NCI-H748 (cell line): Measurements from ENCODE around the gene CLEC2L.

ENCODE experiments used
- DNase-seq: peaks from one replicate; lab custom pipeline; 2025; ENCODE audit not compliant: unreplicated experiment; lab: John Stamatoyannopoulos, UW

The CLEC2L gene

GRCh38 chr7:139522830-139523198, 671 bp upstream of the CLEC2L start:
- no peak for DNase-seq

GRCh38 chr7:139523968-139524815, 707 bp downstream of the CLEC2L start:
- no peak for DNase-seq

- DNase-seq = no peak
Measured at GRCh38 chr7:139525239-139525638, 1.8 kb downstream of the CLEC2L start.

GRCh38 chr7:139525750-139526149, 2.3 kb downstream of the CLEC2L start:
- DNase-seq = no peak

- DNase-seq = no peak
Measured at GRCh38 chr7:139526578-139527544, 3.4 kb downstream of the CLEC2L start.

- no peak for DNase-seq
Measured at GRCh38 chr7:139531094-139531493, 7.6 kb downstream of the CLEC2L start.

- no peak for DNase-seq
Measured at GRCh38 chr7:139532636-139533155, 9.2 kb downstream of the CLEC2L start.

- DNase-seq = no peak
Measured at GRCh38 chr7:139534096-139534495, 10.6 kb downstream of the CLEC2L start.

- DNase-seq = no peak
Measured at GRCh38 chr7:139534966-139535651, 11.6 kb downstream of the CLEC2L start.

- no peak for DNase-seq
Measured at GRCh38 chr7:139536152-139536551, 12.7 kb downstream of the CLEC2L start.

- no peak for DNase-seq
Measured at GRCh38 chr7:139538881-139539635, 15.6 kb downstream of the CLEC2L start.

GRCh38 chr7:139540203-139540602, 16.7 kb downstream of the CLEC2L start:
- no peak for DNase-seq

- no peak for DNase-seq
Measured at GRCh38 chr7:139541600-139542307, 18.3 kb downstream of the CLEC2L start.

GRCh38 chr7:139542308-139543151, 19.0 kb downstream of the CLEC2L start:
- DNase-seq = no peak

- DNase-seq = no peak
Measured at GRCh38 chr7:139543801-139544603, 20.5 kb downstream of the CLEC2L start.

GRCh38 chr7:139544645-139545044, 21.2 kb downstream of the CLEC2L start:
- DNase-seq = no peak

GRCh38 chr7:139548302-139549028, 25.0 kb downstream of the CLEC2L start:
- DNase-seq = no peak
